ENCODE measurements around the gene GRM2. TPM values are rescaled to one million over a fixed set of nuclear protein-coding genes. Genes with fewer than 3 reads are reported as not detected.

The GRM2 gene
- total and polyA plus RNA-seq, 4 donors, result 0.13 to 0.77 (median 0.25) TPM

- 74 to 77% methylated on average over 5 of the region's 5 CpGs for WGBS, 2 donors
- H3K4me1 ChIP-seq (ENCODE audit: control insufficient read depth in 5 of 5, insufficient read depth in 5 of 5, low read length in 5 of 5), result no peaks in the 10 kb centered on the region
- no peaks in the 10 kb centered on the region for H3K36me3 ChIP-seq (ENCODE audit: control insufficient read depth in 4 of 4, insufficient read depth in 4 of 4, low read length in 4 of 4)
- no peak for TF ChIP-seq CTCF (IDR thresholded peaks at IDR 0.05; ENCODE audit: control extremely low read depth, extremely low read depth)
- H3K9ac ChIP-seq (ENCODE audit: insufficient read depth in 1 of 2, low read length in 2 of 2), result no peak overlapping the region
- H3K4me3 ChIP-seq, result no peak overlapping the region
- no peak overlapping the region for H3K27ac ChIP-seq (ENCODE audit: low read depth in 1 of 2, low read length in 1 of 2)
- ATAC-seq (ENCODE audit: insufficient read depth, low FRiP score) (no peak), DNase-seq (no peak)
- no peaks in the 10 kb centered on the region for H3K27me3 ChIP-seq (ENCODE audit: control insufficient read depth in 3 of 3, insufficient read depth in 3 of 3, low read length in 2 of 3)
- no peaks in the 10 kb centered on the region for H3K9me3 ChIP-seq (ENCODE audit: control insufficient read depth in 4 of 4, insufficient read depth in 3 of 4, low read length in 3 of 4)
Observed at GRCh38 chr3:51719410-51720025, 12.7 kb downstream of the GRM2 start.

- Histone ChIP-seq H3K9ac (ENCODE audit: insufficient read depth in 1 of 2, low read length in 2 of 2) (no peak overlapping the region), H3K27me3 (ENCODE audit: control insufficient read depth in 3 of 3, insufficient read depth in 3 of 3, low read length in 2 of 3) (no peaks in the 10 kb centered on the region), H3K4me3 (no peak overlapping the region), H3K4me1 (ENCODE audit: control insufficient read depth in 5 of 5, insufficient read depth in 5 of 5, low read length in 5 of 5) (no peaks in the 10 kb centered on the region), H3K9me3 (ENCODE audit: control insufficient read depth in 4 of 4, insufficient read depth in 3 of 4, low read length in 3 of 4) (no peaks in the 10 kb centered on the region), H3K36me3 (ENCODE audit: control insufficient read depth in 4 of 4, insufficient read depth in 4 of 4, low read length in 4 of 4) (no peaks in the 10 kb centered on the region), H3K27ac (ENCODE audit: low read depth in 1 of 2, low read length in 1 of 2) (no peak overlapping the region)
- TF ChIP-seq CTCF (IDR thresholded peaks at IDR 0.05; ENCODE audit: control extremely low read depth, extremely low read depth), result no peak
- no peak for DNase-seq
- ATAC-seq (ENCODE audit: insufficient read depth, low FRiP score), result no peak
- 90 to 91% methylated on average over 12 of the region's 12 CpGs for WGBS, 2 donors
Observed at GRCh38 chr3:51720292-51721061, 13.6 kb downstream of the GRM2 start.

GRCh38 chr3:51721062-51721745 lies 14.3 kb downstream of the GRM2 start:
- DNase-seq, result no peak
- no peaks in the 10 kb centered on the region for H3K4me1 ChIP-seq (ENCODE audit: control insufficient read depth in 5 of 5, insufficient read depth in 5 of 5, low read length in 5 of 5)
- no peaks in the 10 kb centered on the region for H3K36me3 ChIP-seq (ENCODE audit: control insufficient read depth in 4 of 4, insufficient read depth in 4 of 4, low read length in 4 of 4)
- H3K9me3 ChIP-seq (ENCODE audit: control insufficient read depth in 4 of 4, insufficient read depth in 3 of 4, low read length in 3 of 4), result no peaks in the 10 kb centered on the region
- no peak for ATAC-seq (ENCODE audit: insufficient read depth, low FRiP score)
- no peaks in the 10 kb centered on the region for H3K27me3 ChIP-seq (ENCODE audit: control insufficient read depth in 3 of 3, insufficient read depth in 3 of 3, low read length in 2 of 3)
- WGBS, 2 donors, result 73% methylated on average over 8 of the region's 8 CpGs
- no peak overlapping the region for H3K27ac ChIP-seq (ENCODE audit: low read depth in 1 of 2, low read length in 1 of 2)
- no peak overlapping the region for H3K9ac ChIP-seq (ENCODE audit: insufficient read depth in 1 of 2, low read length in 2 of 2)
- H3K4me3 ChIP-seq, result no peak overlapping the region
- TF ChIP-seq CTCF (IDR thresholded peaks at IDR 0.05; ENCODE audit: control extremely low read depth, extremely low read depth), result no peak

All from lung (tissue), 12 donors.